Activated CD4-positive, alpha-beta T cell treated with anti-CD3 and anti-CD28 coated beads, Interleukin-2, amount 50 U/mL, for 4 hours (primary cell): Measurements from ENCODE around the gene CSH1.
"Not testable (repeated sequence)": the region's sequence is repeated elsewhere in the genome, so short reads cannot be mapped to it uniquely, and the experiment has no call there.

ENCODE experiments used
- DNase-seq, 2 experiments: peaks; one replicate each; pipeline ENCODE4 v3.0.0-alpha.2; 2020

CSH1 gene

DNA sequence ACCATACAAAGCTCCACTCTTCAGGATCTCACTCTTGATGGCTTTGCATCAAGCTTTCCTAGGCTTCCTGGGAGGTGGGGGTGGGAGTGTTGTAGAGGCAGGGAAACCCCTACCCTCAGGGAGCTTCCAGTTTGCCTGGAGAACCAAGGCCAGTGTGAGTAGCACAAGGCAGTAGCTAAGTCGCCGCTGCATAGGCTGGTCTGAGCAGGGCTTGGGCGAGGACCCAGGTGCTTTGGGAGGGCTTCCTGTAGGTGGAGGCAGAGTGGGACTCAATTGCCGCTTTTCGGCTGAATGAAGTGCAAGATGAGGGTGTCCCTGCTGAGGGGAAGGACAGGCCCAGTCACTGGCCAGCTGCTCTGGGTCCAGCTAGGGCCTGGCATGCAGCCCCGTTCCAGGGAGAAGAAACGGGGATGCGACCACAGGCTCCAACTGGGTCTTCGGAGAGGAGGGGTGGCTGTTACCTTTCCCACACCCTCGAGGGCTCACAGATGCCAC is 31.8 kb upstream of the CSH1 start:
- DNase-seq, result no peak

- DNase-seq, result no peak
Observed at GRCh38 chr17:63927464-63928171, 31.2 kb upstream of the CSH1 start.

DNA sequence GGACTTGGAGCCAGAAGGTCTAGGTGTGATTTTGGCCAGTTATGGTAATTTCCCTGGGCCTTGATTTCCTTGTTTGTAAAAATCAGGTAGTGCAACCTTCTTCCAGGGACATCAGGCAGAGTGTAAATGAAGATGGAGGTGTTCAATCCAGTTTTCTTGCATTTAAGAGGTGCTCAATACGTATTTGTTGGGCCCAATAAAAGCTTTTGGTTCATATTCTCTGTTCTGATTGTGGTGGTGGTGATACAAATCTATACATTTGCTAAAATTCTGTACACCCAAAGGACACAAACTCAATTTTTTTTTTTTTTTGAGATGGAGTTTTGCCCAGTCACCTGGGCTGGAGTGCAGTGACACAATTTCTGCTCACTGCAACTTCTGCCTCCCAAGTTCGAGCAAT is 29.8 kb upstream of the CSH1 start:
- no peak for DNase-seq

DNA sequence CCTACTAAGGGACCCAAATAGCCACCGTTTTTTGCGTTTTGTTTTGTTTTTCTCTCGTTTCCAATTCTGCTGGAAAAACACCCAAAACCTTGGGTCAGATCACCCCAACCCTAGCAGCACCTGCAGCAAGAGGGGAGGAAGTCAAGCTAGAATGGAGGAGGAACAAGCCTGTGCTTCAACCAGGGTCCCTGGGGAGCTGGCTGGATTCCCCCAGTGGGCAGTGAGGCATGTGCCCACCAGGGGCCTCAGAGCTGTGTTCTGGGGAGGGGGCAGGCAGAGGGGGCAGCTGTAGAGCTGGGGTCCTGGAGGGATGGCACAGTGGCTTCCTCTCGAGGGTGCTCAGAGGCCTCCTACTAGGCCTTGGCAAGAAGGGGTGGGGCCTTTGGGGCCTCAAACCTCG is 29.2 kb upstream of the CSH1 start:
- no peak for DNase-seq

GRCh38 chr17:63922402-63922801 is 26.0 kb upstream of the CSH1 start:
- not testable (repeated sequence) for DNase-seq

DNA sequence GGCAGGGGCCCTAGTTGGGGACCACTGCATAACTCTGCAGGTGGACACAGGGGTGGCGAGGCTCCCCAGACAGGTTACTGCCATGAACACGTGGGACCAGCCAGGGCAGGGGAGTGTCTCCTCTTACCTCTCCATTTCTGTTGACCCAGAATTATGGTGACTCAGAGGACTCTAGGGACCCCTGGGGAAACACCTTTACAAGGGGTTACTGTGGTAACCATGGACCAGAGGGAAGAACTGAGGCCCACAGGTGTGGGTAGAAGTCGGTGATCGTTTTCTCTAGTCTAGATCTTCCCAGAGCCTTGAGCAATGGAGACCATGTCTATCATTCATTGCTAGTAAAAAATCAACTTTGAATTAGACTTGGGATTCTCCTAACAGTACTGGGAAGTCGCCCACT is 24.4 kb upstream of the CSH1 start:
- DNase-seq, result not testable (repeated sequence)

GRCh38 chr17:63920050-63920449 is 23.7 kb upstream of the CSH1 start:
- not testable (repeated sequence) for DNase-seq

DNA sequence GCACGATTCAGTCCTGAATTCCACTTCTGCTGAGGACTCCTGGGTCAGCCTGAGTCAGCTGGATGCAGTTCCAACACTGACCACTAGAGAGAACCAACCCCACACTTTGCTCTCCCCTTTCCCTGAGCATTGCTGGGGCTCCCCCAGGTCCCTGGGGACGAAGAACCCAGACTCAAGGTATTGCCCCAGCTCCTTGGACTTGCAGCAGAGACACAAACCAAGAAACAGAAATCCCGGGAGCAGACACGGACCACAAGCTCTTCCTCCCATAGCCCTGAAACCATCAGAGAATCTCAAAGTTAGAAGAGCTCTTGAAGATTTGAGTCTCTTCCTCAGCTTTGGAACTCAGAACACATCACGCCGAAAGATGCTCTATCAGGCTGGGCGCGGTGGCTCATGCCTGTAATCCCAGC is 22.9 kb upstream of the CSH1 start:
- DNase-seq, result peak; percentile 65 to 71

GRCh38 chr17:63918789-63919305 is 22.5 kb upstream of the CSH1 start, which contains the start of gene GH1:
Gene GH1, minus strand, starts transcription at chr17:63918839. Its CDS starts 63 bp downstream, at chr17:63918776.
- not testable (repeated sequence) for DNase-seq

GRCh38 chr17:63918305-63918704 is 21.9 kb upstream of the CSH1 start:
- no peak for DNase-seq

- no peak for DNase-seq
Observed at GRCh38 chr17:63917646-63918045, 21.3 kb upstream of the CSH1 start.

- DNase-seq, result not testable (repeated sequence)
Observed at GRCh38 chr17:63917206-63917605, 20.8 kb upstream of the CSH1 start.

GRCh38 chr17:63916566-63917185 is 20.3 kb upstream of the CSH1 start:
- DNase-seq, result no peak

DNA sequence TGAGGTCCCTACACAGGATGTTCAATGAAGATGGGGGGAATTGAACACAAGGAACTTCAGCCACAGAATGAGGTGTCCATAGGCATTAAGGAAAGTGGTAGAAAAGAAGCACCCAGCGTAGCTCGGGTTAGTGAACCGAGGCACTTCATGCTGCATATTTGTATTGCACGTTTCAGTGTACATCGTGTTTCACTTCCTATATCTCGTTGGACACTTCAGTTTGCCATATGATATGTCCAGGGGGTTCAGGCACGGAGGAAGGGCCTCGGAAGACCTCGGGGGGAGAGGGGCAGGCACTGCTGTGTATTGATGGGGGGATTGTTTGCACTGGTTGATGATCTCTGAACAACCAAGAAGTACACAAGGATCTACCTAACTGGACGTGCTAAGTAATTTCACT is 19.4 kb upstream of the CSH1 start:
- not testable (repeated sequence) for DNase-seq

- no peak for DNase-seq
Observed at GRCh38 chr17:63914471-63914870, 18.1 kb upstream of the CSH1 start.

- peak; percentile 61 for DNase-seq
Observed at GRCh38 chr17:63911657-63912100, 15.3 kb upstream of the CSH1 start.

DNA sequence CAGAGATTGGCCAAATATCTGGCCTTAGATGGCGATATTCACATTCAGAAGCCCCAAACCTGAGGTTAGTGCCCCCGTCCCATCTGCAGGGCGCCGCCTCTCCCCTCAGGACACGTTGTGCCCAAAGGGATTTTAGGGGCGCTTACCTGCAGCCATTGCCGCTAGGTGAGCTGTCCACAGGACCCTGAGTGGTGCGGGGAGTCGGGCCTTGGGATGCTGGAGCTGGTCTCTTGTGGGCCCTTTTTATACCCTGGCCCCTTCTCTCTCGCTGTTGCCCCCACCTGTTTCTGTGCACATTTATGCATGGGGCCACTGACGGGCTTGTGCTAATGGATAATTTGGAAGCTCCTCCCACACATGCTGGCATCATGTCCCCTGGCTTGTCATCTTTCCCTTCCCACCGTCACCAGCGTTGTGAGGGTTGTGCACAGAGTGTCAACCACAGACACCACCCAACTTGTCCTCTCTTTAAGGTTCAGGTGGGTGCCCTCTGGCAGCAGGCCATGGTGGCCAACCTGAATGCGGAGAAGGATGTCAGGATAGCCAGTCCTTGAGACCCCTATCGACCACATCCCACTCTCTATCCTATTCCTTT is 14.8 kb upstream of the CSH1 start, which contains the start of gene CSHL1:
TSS of gene CSHL1 (minus strand) at position 218 of the 595 bp plus-strand sequence. CDS start at position 156, 62 bp downstream.
- DNase-seq, result no peak

DNA sequence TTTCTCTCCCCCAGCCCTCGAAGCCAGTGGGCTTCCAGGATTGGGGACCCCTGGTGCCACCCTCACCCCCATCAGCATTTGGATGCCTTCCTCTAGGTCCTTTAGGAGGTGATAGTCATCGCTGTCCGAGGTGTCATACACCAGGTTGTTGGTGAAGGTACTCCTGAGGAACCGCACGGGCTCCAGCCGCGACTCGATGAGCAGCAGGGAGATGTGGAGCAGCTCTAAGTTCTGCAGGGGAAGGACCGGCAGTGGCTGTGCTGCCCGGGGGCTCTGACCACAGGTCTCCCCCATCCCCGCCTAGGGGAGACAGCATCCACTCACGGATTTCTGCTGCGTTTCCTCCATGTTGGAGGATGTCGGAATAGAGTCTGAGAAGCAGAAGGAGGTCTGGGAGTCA is 13.7 kb upstream of the CSH1 start:
- DNase-seq, result no peak

DNA sequence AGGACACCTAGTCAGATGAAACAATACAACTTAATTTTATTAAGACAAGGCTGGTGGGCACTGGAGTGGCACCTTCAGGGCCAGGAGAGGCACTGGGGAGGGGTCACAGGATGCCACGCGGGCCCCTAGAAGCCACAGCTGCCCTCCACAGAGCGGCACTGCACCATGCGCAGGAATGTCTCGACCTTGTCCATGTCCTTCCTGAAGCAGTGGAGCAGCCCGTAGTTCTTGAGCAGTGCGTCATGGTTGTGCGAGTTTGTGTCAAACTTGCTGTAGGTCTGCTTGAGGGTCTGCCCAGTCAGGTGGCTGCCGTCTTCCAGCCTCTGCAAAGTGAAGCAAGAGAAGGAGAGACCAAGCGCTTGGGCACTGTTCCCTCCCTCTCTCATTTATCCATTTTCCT is 13.2 kb upstream of the CSH1 start:
- DNase-seq, result not testable (repeated sequence)

GRCh38 chr17:63907161-63907778 is 10.9 kb upstream of the CSH1 start:
- DNase-seq, result not testable (repeated sequence)

DNA sequence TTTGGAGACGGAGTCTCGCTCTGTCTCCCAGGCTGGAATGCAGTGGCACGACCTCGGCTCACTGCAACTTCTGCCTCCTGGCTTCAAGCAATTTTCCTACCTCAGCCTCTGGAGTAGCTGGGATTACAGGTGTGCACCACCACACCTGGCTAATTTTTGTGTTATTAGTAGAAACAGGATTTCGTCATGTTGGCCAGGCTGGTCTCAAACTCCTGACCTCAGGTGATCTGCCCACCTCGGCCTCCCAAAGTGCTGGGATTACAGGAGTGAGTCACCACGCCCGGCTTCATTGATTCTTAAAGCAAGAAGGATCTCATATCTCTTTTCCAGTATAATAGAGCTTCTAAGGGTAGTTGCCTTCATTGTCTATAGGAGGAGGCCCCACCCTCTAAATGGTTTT is 8.4 kb upstream of the CSH1 start:
- DNase-seq, result not testable (repeated sequence)

GRCh38 chr17:63903787-63904201 is 7.4 kb upstream of the CSH1 start:
- not testable (repeated sequence) for DNase-seq

- DNase-seq, result not testable (repeated sequence)
Observed at GRCh38 chr17:63901971-63902370, 5.6 kb upstream of the CSH1 start.
